HCT116 (cell line): Measurements from ENCODE around the gene NUTM2F. TPM values are rescaled to one million over a fixed set of nuclear protein-coding genes. Genes with fewer than 3 reads are reported as not detected.
A peak's percentile ranks its signal among the peaks of the same experiment; 100 is the strongest.
"Not testable (repeated sequence)": the region's sequence is repeated elsewhere in the genome, so short reads cannot be mapped to it uniquely, and the experiment has no call there.

Experiments
- ATAC-seq: fragments of 200-7000 bp; cut with Tn5 transposase; 2 replicates; pipeline ENCODE4 v1.9.1; 2020; ENCODE audit warnings: mild to moderate bottlenecking, moderate library complexity
- BruUV-seq: library from RNA; stranded (reverse); fragments of 400-500 nt; replicated peaks from 2 replicates; lab custom pipeline; 2021; lab: Mats Ljungman, UMichigan
- CTCF ChIA-PET: fragments of 300-600 bp; sonication (Branson Sonifier 250); formaldehyde crosslinking; loops from one replicate; lab custom pipeline; 2021; ENCODE audit warnings: antibody characterized with exemption; lab: Charles Lee
- POLR2A ChIA-PET: fragments of 300-600, 350-600 bp; sonication (Branson Sonifier 250); formaldehyde crosslinking; loops from one replicate; lab custom pipeline; 2021; ENCODE audit warnings: antibody characterized with exemption; lab: Charles Lee
- RAD21 ChIA-PET, 2 experiments: fragments of 300-600 bp; sonication (Branson Sonifier 250); formaldehyde crosslinking; loops; one replicate each; lab custom pipeline; 2023; ENCODE audit warnings: low total read pairs in 2 of 2; ENCODE audit not compliant: uncharacterized antibody in 2 of 2, unreplicated experiment in 2 of 2, low non-redundant PET in 1 of 2; lab: Charles Lee
- DNase-seq: peaks from one replicate; pipeline ENCODE4 v3.0.0-alpha.2; 2010; ENCODE audit warnings: low read depth, low spot score
- H2AFZ ChIP-seq: fragments of 200-600 bp; shearing (Covaris generic), sonication (generic); 2 replicates; pipeline ENCODE4 v1.6.1; 2017; ENCODE audit warnings: low read depth, mixed run types, mixed read lengths, antibody characterized with exemption, low read length; ENCODE audit not compliant: poor library complexity, severe bottlenecking
- H3K27ac ChIP-seq: 2 replicates; pipeline ENCODE4 v1.5.1; 2012; ENCODE audit warnings: low read depth, low read length
- H3K27me3 ChIP-seq: fragments of 200-600 bp; sonication (generic); 2 replicates; pipeline ENCODE4 v1.6.1; 2016; ENCODE audit warnings: mixed run types, low read length, mixed read lengths; ENCODE audit not compliant: insufficient read depth
- H3K36me3 ChIP-seq, 2 experiments: fragments of 200-500 bp in 1 of 2; fragments of 200-600 bp in 1 of 2; sonication (Bioruptor generic) in 1 of 2; sonication (generic) in 1 of 2; 2 replicates each; pipeline versions ENCODE4 v1.5.1 to v1.6.1; 2014 to 2016; ENCODE audit warnings: low read length in 2 of 2, inconsistent platforms in 1 of 2, mixed read lengths in 1 of 2, mixed run types in 1 of 2; ENCODE audit not compliant: insufficient read depth in 2 of 2, control insufficient read depth in 1 of 2
- H3K4me1 ChIP-seq, 2 experiments: fragments of 200-600 bp in 1 of 2; sonication (generic) in 1 of 2; 2 replicates each; pipeline versions ENCODE4 v1.5.1 to v1.6.1; 2012 to 2017; ENCODE audit warnings: low read length in 2 of 2, inconsistent platforms in 1 of 2, mild to moderate bottlenecking in 1 of 2, mixed read lengths in 1 of 2, mixed run types in 1 of 2, moderate library complexity in 1 of 2; ENCODE audit not compliant: insufficient read depth in 2 of 2, control insufficient read depth in 1 of 2
- H3K4me2 ChIP-seq: fragments of 200-600 bp; sonication (generic); 2 replicates; pipeline ENCODE4 v1.6.1; 2017; ENCODE audit warnings: mixed run types, low read length, mixed read lengths
- H3K4me3 ChIP-seq, 2 experiments: fragments of 200-600 bp in 1 of 2; sonication (generic) in 1 of 2; replicated peaks in 1 of 2; 2 replicates each; pipeline ENCODE4 v1.5.1; 2011 to 2016; ENCODE audit warnings: low read length in 2 of 2, control low read depth in 1 of 2, low read depth in 1 of 2, mild to moderate bottlenecking in 1 of 2, mixed read lengths in 1 of 2, mixed run types in 1 of 2
- H3K79me2 ChIP-seq: fragments of 200-600 bp; sonication (generic); 2 replicates; pipeline ENCODE4 v1.6.1; 2017; ENCODE audit warnings: mild to moderate bottlenecking, mixed run types, low read length, moderate library complexity, mixed read lengths; ENCODE audit not compliant: insufficient read depth
- H3K9ac ChIP-seq: fragments of 200-600 bp; sonication (generic); 2 replicates; pipeline ENCODE4 v1.6.1; 2016; ENCODE audit warnings: low read length, mixed read lengths
- H3K9me2 ChIP-seq: fragments of 200-600 bp; sonication (generic), shearing (Covaris generic); 2 replicates; pipeline ENCODE4 v1.6.1; 2017; ENCODE audit warnings: mixed run types, mild to moderate bottlenecking, moderate library complexity; ENCODE audit not compliant: insufficient read depth
- H3K9me3 ChIP-seq, 2 experiments: fragments of 200-500 bp in 1 of 2; fragments of 200-600 bp in 1 of 2; sonication (Bioruptor generic) in 1 of 2; sonication (generic) in 1 of 2; 2 replicates each; pipeline ENCODE4 v1.6.1; 2014 to 2017; ENCODE audit warnings: low read length in 2 of 2, mixed read lengths in 2 of 2, inconsistent platforms in 1 of 2, low read depth in 1 of 2, mild to moderate bottlenecking in 1 of 2, mixed run types in 1 of 2, moderate library complexity in 1 of 2; ENCODE audit not compliant: control insufficient read depth in 1 of 2, insufficient read depth in 1 of 2
- H4K20me1 ChIP-seq: fragments of 200-600 bp; sonication (generic), shearing (Covaris generic); 2 replicates; pipeline ENCODE4 v1.6.1; 2017; ENCODE audit warnings: mixed run types, mild to moderate bottlenecking, moderate library complexity; ENCODE audit not compliant: insufficient read depth
- CBX3 ChIP-seq: IDR thresholded peaks from 2 replicates; pipeline ENCODE4 v1.6.1; 2012; ENCODE audit warnings: low read depth
- MAX ChIP-seq: IDR thresholded peaks from 2 replicates; pipeline ENCODE4 v1.6.1; 2012
- POLR2A ChIP-seq: IDR thresholded peaks from 2 replicates; pipeline ENCODE4 v1.7.0; 2011; ENCODE audit warnings: borderline replicate concordance; ENCODE audit not compliant: insufficient read depth, insufficient read length; ENCODE audit errors: extremely low read depth
- POLR2AphosphoS5 ChIP-seq: IDR thresholded peaks from 2 replicates; pipeline ENCODE4 v1.6.1; 2011; ENCODE audit warnings: mild to moderate bottlenecking, low read depth, low read length, moderate library complexity
- SIN3A ChIP-seq: IDR thresholded peaks from 2 replicates; pipeline ENCODE4 v1.6.1; 2012; ENCODE audit warnings: low read depth
- SP1 ChIP-seq: IDR thresholded peaks from 2 replicates; pipeline ENCODE4 v1.6.1; 2012; ENCODE audit warnings: low read depth
- SRF ChIP-seq: IDR thresholded peaks from 2 replicates; pipeline ENCODE4 v1.6.1; 2012; ENCODE audit warnings: low read depth
- ZFX ChIP-seq: fragments of 450-650 bp; IDR thresholded peaks from 2 replicates; pipeline ENCODE4 v1.6.1; 2017
- intact Hi-C: fragments of 100-400 bp; cut with micrococcal nuclease; formaldehyde crosslinking; loops from 2 replicates; pipeline ENCODE4 v1.10.0; 2022
- total RNA-seq: library from RNA; stranded (reverse); gene quantifications from one replicate; pipeline ENCODE4 v1.2.1, GENCODE V29; 2021; ENCODE audit not compliant: unreplicated experiment

Gene NUTM2F
- total RNA-seq, 1 experiment from 2014 or later = not detected

GRCh38 chr9:94374176-94375056 lies 46.0 kb upstream of the NUTM2F start:
- TF ChIP-seq SIN3A (0 out of 2 replicates have a peak, but pooled peaks have one; percentile 26), ZFX (peak; percentile 54), CBX3 (0 out of 2 replicates have a peak, but pooled peaks have one; percentile 37), SRF (peak; percentile 71), POLR2A (peak; percentile 66), SP1 (0 out of 2 replicates have a peak, but pooled peaks have one; percentile 42), MAX (peak; percentile 9; the same call in 1 of the 2 replicates), POLR2AphosphoS5 (peak; percentile 81)
- TF ChIP-seq, all 23 proteins: peak for 8; not testable (repeated sequence) for 15
- H3K36me3 ChIP-seq, H3K27me3 ChIP-seq, H2AFZ ChIP-seq, H4K20me1 ChIP-seq, H3K9me2 ChIP-seq, CTCF ChIA-PET, H3K9me3 ChIP-seq, H3K4me1 ChIP-seq, RAD21 ChIA-PET, POLR2A ChIA-PET, intact Hi-C loops, BruUV-seq: not testable (repeated sequence)
- peak; percentile 96 for ATAC-seq
- peak; percentile 69 for DNase-seq
- H3K79me2 ChIP-seq = peaks cover 18% of the 10 kb centered on the region
- H3K27ac ChIP-seq = peak overlapping the region; percentile 53
- H3K4me3 ChIP-seq = peak overlapping the region; percentile 43 to 56
- peak overlapping the region; percentile 64 for H3K4me2 ChIP-seq
- peak overlapping the region; percentile 58 for H3K9ac ChIP-seq

GRCh38 chr9:94373779-94374175 lies 45.3 kb upstream of the NUTM2F start:
- H3K27me3 ChIP-seq, H3K9me3 ChIP-seq, CTCF ChIA-PET, H3K36me3 ChIP-seq, intact Hi-C loops, H3K4me1 ChIP-seq, H2AFZ ChIP-seq, H4K20me1 ChIP-seq, DNase-seq, POLR2A ChIA-PET, H3K9me2 ChIP-seq, ATAC-seq, RAD21 ChIA-PET: not testable (repeated sequence)
- TSS peak; percentile 98 for BruUV-seq
- peak overlapping the region; percentile 53; the same call in 1 of the 2 replicates for H3K27ac ChIP-seq
- peak overlapping the region; percentile 64 for H3K4me2 ChIP-seq
- H3K4me3 ChIP-seq = peak overlapping the region; percentile 43 to 56
- peaks cover 18% of the 10 kb centered on the region for H3K79me2 ChIP-seq
- peak overlapping the region; percentile 51 for H3K9ac ChIP-seq

- H4K20me1 ChIP-seq, H3K36me3 ChIP-seq, ATAC-seq, CTCF ChIA-PET, POLR2A ChIA-PET, H3K4me1 ChIP-seq, H3K27ac ChIP-seq, BruUV-seq, H3K9me2 ChIP-seq, RAD21 ChIA-PET, H3K79me2 ChIP-seq, DNase-seq, H3K27me3 ChIP-seq, H3K9ac ChIP-seq, H3K4me2 ChIP-seq, H3K4me3 ChIP-seq, H2AFZ ChIP-seq, H3K9me3 ChIP-seq, intact Hi-C loops: not testable (repeated sequence)
Observed at GRCh38 chr9:94370266-94370665, 41.8 kb upstream of the NUTM2F start.
